Fibroblast of lung (primary cell): Measurements from ENCODE around the gene BAAT. TPM values are rescaled to one million over a fixed set of nuclear protein-coding genes. Genes with fewer than 3 reads are reported as not detected.

Source experiments
- DNase-seq, 2 donors: peaks; one replicate each; pipeline versions ENCODE4 v3.0.0 to v3.0.0-alpha.2; 2010; ENCODE audit warnings: low read depth in 2 of 2
- H2AFZ ChIP-seq: 2 replicates; pipeline ENCODE4 v1.5.1; 2012; ENCODE audit warnings: low read length, control low read depth, inconsistent platforms
- H3K27ac ChIP-seq: 2 replicates; pipeline ENCODE4 v1.5.1; 2011; ENCODE audit warnings: low read length, control low read depth; ENCODE audit not compliant: insufficient read depth
- H3K27me3 ChIP-seq: 2 replicates; pipeline ENCODE4 v1.5.1; 2011; ENCODE audit warnings: mild to moderate bottlenecking, low read length; ENCODE audit not compliant: control insufficient read depth, insufficient read depth
- H3K36me3 ChIP-seq: 2 replicates; pipeline ENCODE4 v1.5.1; 2011; ENCODE audit warnings: low read length; ENCODE audit not compliant: control insufficient read depth, insufficient read depth
- H3K4me1 ChIP-seq: 2 replicates; pipeline ENCODE4 v1.5.1; 2011; ENCODE audit warnings: low read length; ENCODE audit not compliant: control insufficient read depth, insufficient read depth; ENCODE audit errors: extremely low read depth
- H3K4me2 ChIP-seq: 2 replicates; pipeline ENCODE4 v1.5.1; 2011; ENCODE audit warnings: low read length, control low read depth; ENCODE audit not compliant: insufficient read depth; ENCODE audit errors: extremely low read depth
- H3K4me3 ChIP-seq, 4 experiments: fragments of 200-600 bp in 1 of 4; sonication (generic) in 1 of 4; replicated peaks in 1 of 4; 2 replicates each; pipeline ENCODE4 v1.5.1; 2011 to 2016; ENCODE audit warnings: low read length in 4 of 4, low read depth in 3 of 4, mild to moderate bottlenecking in 3 of 4, control low read depth in 2 of 4, inconsistent platforms in 1 of 4, mixed read lengths in 1 of 4; ENCODE audit not compliant: insufficient read depth in 1 of 4; ENCODE audit errors: control extremely low read depth in 1 of 4
- H3K79me2 ChIP-seq: 2 replicates; pipeline ENCODE4 v1.5.1; 2012; ENCODE audit warnings: mild to moderate bottlenecking, low read length, inconsistent platforms; ENCODE audit not compliant: control insufficient read depth, insufficient read depth
- H3K9ac ChIP-seq: 2 replicates; pipeline ENCODE4 v1.5.1; 2011; ENCODE audit warnings: mild to moderate bottlenecking, low read length, control low read depth; ENCODE audit not compliant: insufficient read depth
- H3K9me3 ChIP-seq: 2 replicates; pipeline ENCODE4 v1.5.1; 2012; ENCODE audit warnings: low read depth, low read length; ENCODE audit not compliant: control insufficient read depth, insufficient read depth
- H4K20me1 ChIP-seq: 2 replicates; pipeline ENCODE4 v1.5.1; 2011; ENCODE audit warnings: low read length; ENCODE audit not compliant: control insufficient read depth, insufficient read depth; ENCODE audit errors: extremely low read depth
- CTCF ChIP-seq, 2 donors: IDR thresholded peaks in 1 of 2; conservative IDR thresholded peaks in 1 of 2; 1 replicate in 1 of 2; 2 replicates in 1 of 2; pipeline ENCODE4 v1.5.1; 2011 to 2012; ENCODE audit warnings: low read length in 2 of 2, control low read depth in 1 of 2, inconsistent platforms in 1 of 2, low read depth in 1 of 2, mild to moderate bottlenecking in 1 of 2
- EZH2 ChIP-seq: IDR thresholded peaks from 2 replicates; pipeline ENCODE4 v1.5.1; 2012; ENCODE audit warnings: low read length, control low read depth, mild to moderate bottlenecking; ENCODE audit errors: missing control alignments
- polyA plus RNA-seq, 2 donors: library from polyadenylated mRNA; depleted of rRNA in 1 of 2; stranded (reverse) in 1 of 2; unstranded in 1 of 2; fragments of >200 nt; gene quantifications; 2 replicates each; pipeline ENCODE4 v1.2.1, GENCODE V29; 2011 to 2012; ENCODE audit warnings: missing spikeins in 1 of 2
- total RNA-seq: library from RNA; depleted of rRNA; stranded (reverse); fragments of >200 nt; gene quantifications from 2 replicates; pipeline ENCODE4 v1.2.1, GENCODE V29; 2014

Gene BAAT
- total and polyA plus RNA-seq, 2 donors (not counting 1 experiment from before 2014, with no cell fraction given): 0.02 TPM; not detected in 1

DNA sequence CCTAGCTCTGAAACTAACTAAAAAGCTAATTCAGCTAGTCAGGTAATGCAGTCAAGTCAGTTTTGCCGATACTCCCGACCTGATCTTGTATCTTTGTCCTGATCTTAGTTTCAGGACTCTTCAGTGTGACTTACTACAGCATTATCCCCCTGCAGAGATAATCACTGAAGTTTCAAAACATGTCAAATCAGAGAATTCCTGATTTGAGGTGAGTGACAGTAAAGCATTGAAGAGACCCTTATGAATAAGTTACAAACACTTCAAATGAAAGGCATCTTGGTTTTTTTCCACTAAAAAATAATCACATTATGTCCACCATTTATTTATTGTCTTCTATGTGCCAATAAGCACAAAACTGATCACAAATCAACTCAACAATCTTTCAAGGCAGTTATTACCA is 47.6 kb downstream of the BAAT start:
- Histone ChIP-seq H2AFZ (no peak overlapping the region), H3K27me3 (peaks cover 5% of the 10 kb centered on the region), H3K9me3 (no peaks in the 10 kb centered on the region), H3K27ac (no peak overlapping the region), H3K4me3 (no peak overlapping the region), H3K36me3 (no peaks in the 10 kb centered on the region), H3K9ac (no peak overlapping the region), H3K4me2 (no peak overlapping the region), H3K4me1 (no peaks in the 10 kb centered on the region), H4K20me1 (no peaks in the 10 kb centered on the region), H3K79me2 (no peaks in the 10 kb centered on the region)
- no peak for DNase-seq
- no peak for TF ChIP-seq CTCF (conservative IDR thresholded peaks at IDR 0.05 in 1 of 2, IDR thresholded peaks at IDR 0.05 in 1 of 2; ENCODE audit: low read depth in 1 of 2, low read length in 2 of 2)
- no peak for TF ChIP-seq EZH2

DNA sequence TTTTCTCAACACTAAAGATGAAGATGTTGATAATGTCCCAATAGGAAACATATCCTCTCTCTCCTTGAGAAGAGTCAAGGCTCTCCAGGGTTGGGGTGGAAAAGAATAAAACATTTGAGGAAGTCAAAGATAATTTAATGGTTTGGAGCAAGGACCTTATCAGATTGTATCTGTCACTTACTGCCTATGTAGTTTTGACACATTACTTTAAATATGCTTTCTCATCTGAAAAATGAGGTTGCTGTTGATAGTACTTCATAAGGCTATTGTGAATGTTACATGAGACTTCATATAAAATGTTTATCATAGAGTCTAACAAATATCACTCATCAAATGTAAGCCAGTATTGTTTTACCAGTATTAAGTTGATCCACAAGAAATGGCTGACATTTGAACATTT is 48.7 kb downstream of the BAAT start:
- TF ChIP-seq EZH2: no peak
- TF ChIP-seq CTCF (conservative IDR thresholded peaks at IDR 0.05 in 1 of 2, IDR thresholded peaks at IDR 0.05 in 1 of 2; ENCODE audit: low read depth in 1 of 2, low read length in 2 of 2): no peak
- Histone ChIP-seq H3K36me3 (no peaks in the 10 kb centered on the region), H3K9me3 (no peaks in the 10 kb centered on the region), H3K4me3 (no peak overlapping the region), H3K4me1 (no peaks in the 10 kb centered on the region), H2AFZ (no peak overlapping the region), H3K27me3 (peaks cover 5% of the 10 kb centered on the region), H3K79me2 (no peaks in the 10 kb centered on the region), H3K4me2 (no peak overlapping the region), H4K20me1 (no peaks in the 10 kb centered on the region), H3K27ac (no peak overlapping the region), H3K9ac (no peak overlapping the region)
- no peak for DNase-seq

GRCh38 chr9:101333926-101334702 is 50.7 kb downstream of the BAAT start:
- H3K27me3 ChIP-seq: peaks cover 5% of the 10 kb centered on the region
- no peak overlapping the region for H3K9ac ChIP-seq
- TF ChIP-seq EZH2 (no peak), CTCF (conservative IDR thresholded peaks at IDR 0.05 in 1 of 2, IDR thresholded peaks at IDR 0.05 in 1 of 2; ENCODE audit: low read depth in 1 of 2, low read length in 2 of 2) (no peak)

More at GRCh38 chr9:101333926-101334702, 50.7 kb downstream of the BAAT start:
- Histone ChIP-seq H3K27ac (no peak overlapping the region), H3K4me3 (no peak overlapping the region), H3K36me3 (no peaks in the 10 kb centered on the region), H4K20me1 (no peaks in the 10 kb centered on the region), H3K4me1 (no peaks in the 10 kb centered on the region), H2AFZ (no peak overlapping the region), H3K9me3 (no peaks in the 10 kb centered on the region), H3K79me2 (no peaks in the 10 kb centered on the region), H3K4me2 (no peak overlapping the region)
- DNase-seq: no peak
